Choroid plexus epithelial cell (primary cell): Measurements from ENCODE around the gene SPATA2.

Source experiments
- DNase-seq: peaks from one replicate; pipeline ENCODE4 v3.0.0-alpha.2; 2010; ENCODE audit warnings: low read depth
- H3K4me3 ChIP-seq: 2 replicates; pipeline ENCODE4 v1.5.1; 2011; ENCODE audit warnings: low read depth, mild to moderate bottlenecking, control low read depth, low read length, moderate library complexity
- TF ChIP-seq, protein P1 (sequence below): conservative IDR thresholded peaks from 2 replicates; pipeline ENCODE4 v1.5.1; 2011; ENCODE audit warnings: low read depth, mild to moderate bottlenecking, control low read depth, inconsistent platforms, low read length, moderate library complexity

SPATA2 gene

DNA sequence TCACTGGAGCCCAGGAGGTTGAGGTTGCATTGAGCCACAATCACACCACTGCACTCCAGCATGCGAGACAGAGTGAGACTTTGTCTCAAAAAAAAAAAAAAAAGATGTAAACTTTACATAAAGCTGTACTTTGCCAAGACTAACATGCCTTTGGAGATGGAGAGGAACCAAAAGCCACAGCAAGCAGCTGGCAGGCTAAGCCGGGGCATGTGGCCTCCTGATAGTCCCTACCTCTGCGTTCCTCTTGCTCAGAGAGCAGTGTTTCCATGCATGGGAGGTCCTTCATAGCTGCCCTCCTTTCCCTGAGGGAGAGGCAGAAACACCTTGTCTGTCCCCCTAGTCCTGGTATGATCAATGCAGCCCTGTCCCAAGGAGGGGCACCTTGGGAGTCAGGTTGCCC, 35.2 kb downstream of the SPATA2 start:
- DNase-seq: peak; percentile 68
- H3K4me3 ChIP-seq: no peak overlapping the region
- TF ChIP-seq, protein P1, sequence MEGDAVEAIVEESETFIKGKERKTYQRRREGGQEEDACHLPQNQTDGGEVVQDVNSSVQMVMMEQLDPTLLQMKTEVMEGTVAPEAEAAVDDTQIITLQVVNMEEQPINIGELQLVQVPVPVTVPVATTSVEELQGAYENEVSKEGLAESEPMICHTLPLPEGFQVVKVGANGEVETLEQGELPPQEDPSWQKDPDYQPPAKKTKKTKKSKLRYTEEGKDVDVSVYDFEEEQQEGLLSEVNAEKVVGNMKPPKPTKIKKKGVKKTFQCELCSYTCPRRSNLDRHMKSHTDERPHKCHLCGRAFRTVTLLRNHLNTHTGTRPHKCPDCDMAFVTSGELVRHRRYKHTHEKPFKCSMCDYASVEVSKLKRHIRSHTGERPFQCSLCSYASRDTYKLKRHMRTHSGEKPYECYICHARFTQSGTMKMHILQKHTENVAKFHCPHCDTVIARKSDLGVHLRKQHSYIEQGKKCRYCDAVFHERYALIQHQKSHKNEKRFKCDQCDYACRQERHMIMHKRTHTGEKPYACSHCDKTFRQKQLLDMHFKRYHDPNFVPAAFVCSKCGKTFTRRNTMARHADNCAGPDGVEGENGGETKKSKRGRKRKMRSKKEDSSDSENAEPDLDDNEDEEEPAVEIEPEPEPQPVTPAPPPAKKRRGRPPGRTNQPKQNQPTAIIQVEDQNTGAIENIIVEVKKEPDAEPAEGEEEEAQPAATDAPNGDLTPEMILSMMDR: no peak

DNA sequence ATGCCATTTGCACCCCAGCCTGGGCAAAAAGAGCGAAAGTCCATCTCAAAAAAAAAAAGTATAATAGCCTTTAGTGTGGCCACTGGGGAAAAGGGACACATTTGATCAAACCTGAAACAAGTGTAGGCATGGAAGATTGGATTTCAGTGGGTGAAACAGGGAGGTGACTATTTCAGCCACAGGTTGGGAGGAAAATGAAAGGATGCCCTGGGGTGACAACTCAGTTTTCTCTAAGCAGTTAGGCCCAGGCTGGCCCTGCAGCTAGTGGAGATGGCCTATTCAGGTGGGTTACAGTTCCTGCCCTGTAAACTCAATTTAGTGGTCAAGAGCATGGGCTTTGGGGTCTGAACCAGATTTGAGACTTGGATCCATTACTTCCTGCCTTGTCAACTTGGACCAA, 36.4 kb downstream of the SPATA2 start:
- TF ChIP-seq, protein P1: no peak
- H3K4me3 ChIP-seq: no peak overlapping the region
- DNase-seq: no peak

DNA sequence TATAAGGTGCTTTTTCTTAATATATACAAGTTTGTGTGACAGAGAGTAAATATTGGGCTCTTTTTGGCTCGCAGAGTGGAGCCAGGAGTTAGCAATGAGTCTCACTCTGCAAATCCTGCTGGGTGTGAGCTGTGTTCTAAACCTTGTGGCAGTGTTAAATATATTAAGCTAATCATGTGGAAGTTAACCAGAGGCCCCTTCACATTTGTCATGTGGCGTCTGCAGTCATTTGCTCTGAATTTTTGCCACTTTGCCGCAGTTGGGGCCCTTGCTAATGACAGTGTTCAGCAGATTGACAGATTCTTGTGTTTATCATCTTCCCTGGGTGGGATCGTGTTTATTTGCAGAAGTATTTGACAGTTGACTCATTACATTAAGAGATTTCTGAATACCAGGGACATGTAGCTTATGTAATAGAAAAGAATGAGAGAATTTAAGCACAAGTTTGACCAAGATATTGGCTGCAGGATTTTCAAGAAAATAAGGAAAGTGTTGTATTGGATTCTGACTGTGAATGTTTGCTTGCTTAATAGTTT, 37.9 kb downstream of the SPATA2 start:
- no peak for DNase-seq
- no peak overlapping the region for H3K4me3 ChIP-seq
- TF ChIP-seq, protein P1: no peak

DNA sequence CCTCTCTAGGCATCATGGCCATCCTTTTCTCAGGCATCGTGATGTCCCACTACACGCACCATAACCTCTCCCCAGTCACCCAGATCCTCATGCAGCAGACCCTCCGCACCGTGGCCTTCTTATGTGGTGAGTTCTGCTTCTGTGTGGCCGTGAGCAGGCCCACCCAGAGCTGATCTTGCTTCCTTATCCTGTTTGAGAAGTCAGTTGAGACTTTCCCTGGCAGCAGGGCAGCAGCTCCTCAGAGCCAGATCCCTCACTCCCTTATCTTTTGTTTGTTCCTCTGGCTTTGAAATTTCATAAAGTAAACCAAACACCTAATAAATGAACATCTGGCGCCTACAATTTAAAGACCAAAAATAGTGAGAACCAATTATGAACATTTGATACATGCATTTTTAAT, 40.6 kb downstream of the SPATA2 start:
- TF ChIP-seq, protein P1: no peak
- DNase-seq: no peak
- H3K4me3 ChIP-seq: no peak overlapping the region

DNA sequence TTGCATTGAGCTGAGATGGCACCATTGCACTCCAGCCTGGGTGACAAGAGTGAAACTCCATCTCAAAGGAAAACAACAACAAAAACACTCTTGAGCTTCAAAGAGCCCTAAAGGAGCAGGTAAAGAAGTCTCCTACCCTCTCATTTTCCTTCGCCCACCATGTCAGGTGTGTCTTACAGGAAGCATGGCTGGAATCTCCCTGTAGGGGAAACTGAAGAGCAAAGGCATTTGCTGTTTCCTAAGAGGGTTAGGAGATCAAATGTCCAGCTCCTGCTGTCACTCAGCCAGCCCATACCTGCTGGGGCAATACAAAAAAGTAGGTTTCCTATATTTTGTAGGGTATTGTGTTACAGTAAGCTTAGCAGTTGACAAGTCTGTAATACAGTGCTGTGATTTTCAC, 43.3 kb downstream of the SPATA2 start:
- TF ChIP-seq, protein P1: no peak
- DNase-seq: no peak
- no peak overlapping the region for H3K4me3 ChIP-seq

DNA sequence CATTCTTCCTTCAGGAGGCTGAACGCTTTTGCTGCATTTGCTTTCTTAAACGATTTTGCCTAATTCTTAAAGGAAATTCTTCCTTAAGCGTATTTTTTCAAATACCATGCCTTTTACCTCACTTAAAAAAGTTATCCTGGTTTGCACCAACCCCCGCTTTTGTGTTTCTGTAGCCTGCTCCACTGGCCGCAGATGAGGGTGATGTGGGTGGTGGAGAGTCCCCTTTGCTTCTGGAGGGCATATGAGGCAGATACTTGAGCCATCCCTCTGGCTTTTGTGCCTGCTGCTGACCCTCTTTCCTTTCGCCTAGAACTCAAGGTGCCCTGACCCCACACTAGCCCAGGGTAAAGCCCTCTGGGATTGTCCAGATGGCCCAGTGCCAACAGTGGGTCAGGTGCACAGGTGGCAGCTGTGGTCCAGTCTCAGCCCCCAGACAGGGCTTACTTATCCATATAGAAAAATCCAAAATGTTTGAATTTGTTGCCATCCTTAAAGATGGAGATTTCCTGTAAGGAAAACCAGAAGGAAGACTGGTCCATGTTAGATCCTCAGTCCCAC, 43.9 kb downstream of the SPATA2 start:
- DNase-seq: no peak
- no peak overlapping the region for H3K4me3 ChIP-seq
- TF ChIP-seq, protein P1: no peak

DNA sequence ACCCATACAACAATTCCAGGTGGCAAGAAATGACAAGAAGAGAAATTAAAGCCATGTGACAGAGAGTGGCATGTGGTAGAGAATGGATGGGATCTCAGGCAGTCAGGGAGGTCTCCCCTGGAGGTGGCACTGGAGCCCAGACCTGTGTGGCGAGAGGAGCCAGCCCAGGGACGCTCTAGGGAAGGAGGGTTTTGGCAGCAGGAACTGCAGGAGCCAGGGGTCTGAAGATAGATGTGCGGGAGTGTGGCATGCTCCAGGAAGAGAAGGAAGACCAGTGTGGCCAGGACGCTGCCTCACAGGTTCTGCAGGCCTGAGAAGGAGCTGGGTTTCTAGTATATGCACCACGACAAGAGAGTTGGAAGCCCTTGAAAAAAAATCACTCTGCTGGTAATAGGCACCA, 45.1 kb downstream of the SPATA2 start:
- no peak overlapping the region for H3K4me3 ChIP-seq
- no peak for DNase-seq
- TF ChIP-seq, protein P1: no peak
